HG02981 (cell line): ENCODE measurements around the gene TBX6.

Experiments
- ATAC-seq: cut with Tn5 transposase; IDR thresholded peaks from one replicate; pipeline ENCODE4 v1.9.1; 2021; ENCODE audit warnings: mild to moderate bottlenecking, moderate library complexity; ENCODE audit not compliant: unreplicated experiment

Gene TBX6

GRCh38 chr16:30087181-30087898, 4.4 kb downstream of the TBX6 start:
- no peak for ATAC-seq

GRCh38 chr16:30086291-30087140, 5.2 kb downstream of the TBX6 start:
- ATAC-seq: no peak

GRCh38 chr16:30085820-30086219, 5.9 kb downstream of the TBX6 start:
- no peak for ATAC-seq

GRCh38 chr16:30085247-30085646, 6.5 kb downstream of the TBX6 start:
- ATAC-seq: no peak

GRCh38 chr16:30084816-30085159, 6.9 kb downstream of the TBX6 start:
- no peak for ATAC-seq

- ATAC-seq: no peak
Observed at GRCh38 chr16:30084096-30084815, 7.5 kb downstream of the TBX6 start.

GRCh38 chr16:30083216-30084055, 8.3 kb downstream of the TBX6 start:
- no peak for ATAC-seq

- ATAC-seq: no peak
Observed at GRCh38 chr16:30082545-30083090, 9.1 kb downstream of the TBX6 start.

GRCh38 chr16:30079480-30079879, 12.2 kb downstream of the TBX6 start:
- no peak for ATAC-seq

GRCh38 chr16:30078744-30079143, 13.0 kb downstream of the TBX6 start:
- ATAC-seq: no peak

GRCh38 chr16:30077656-30078055, 14.1 kb downstream of the TBX6 start:
- no peak for ATAC-seq

- ATAC-seq: peak; percentile 21
Observed at GRCh38 chr16:30076276-30076791, 15.4 kb downstream of the TBX6 start.

GRCh38 chr16:30075503-30076275, 16.0 kb downstream of the TBX6 start, which contains the start of gene PPP4C:
TSS of gene PPP4C (plus strand) at chr16:30075994. CDS start at chr16:30076378, 384 bp downstream.
- ATAC-seq: peak; percentile 76

GRCh38 chr16:30070490-30070889, 21.2 kb downstream of the TBX6 start:
- ATAC-seq: no peak

- no peak for ATAC-seq
Observed at GRCh38 chr16:30069611-30070462, 21.9 kb downstream of the TBX6 start.

- ATAC-seq: no peak
Observed at GRCh38 chr16:30068750-30069610, 22.7 kb downstream of the TBX6 start.

- ATAC-seq: no peak
Observed at GRCh38 chr16:30068333-30068732, 23.4 kb downstream of the TBX6 start.

GRCh38 chr16:30067584-30067916, 24.2 kb downstream of the TBX6 start:
- ATAC-seq: no peak
